HG02840 (cell line): ENCODE data around the gene TRMT2A.

Source experiments
- ATAC-seq: cut with Tn5 transposase; IDR thresholded peaks from one replicate; pipeline ENCODE4 v1.9.1; 2021; ENCODE audit warnings: mild to moderate bottlenecking, moderate library complexity, moderate number of reproducible peaks; ENCODE audit not compliant: unreplicated experiment, low FRiP score

TRMT2A gene

DNA sequence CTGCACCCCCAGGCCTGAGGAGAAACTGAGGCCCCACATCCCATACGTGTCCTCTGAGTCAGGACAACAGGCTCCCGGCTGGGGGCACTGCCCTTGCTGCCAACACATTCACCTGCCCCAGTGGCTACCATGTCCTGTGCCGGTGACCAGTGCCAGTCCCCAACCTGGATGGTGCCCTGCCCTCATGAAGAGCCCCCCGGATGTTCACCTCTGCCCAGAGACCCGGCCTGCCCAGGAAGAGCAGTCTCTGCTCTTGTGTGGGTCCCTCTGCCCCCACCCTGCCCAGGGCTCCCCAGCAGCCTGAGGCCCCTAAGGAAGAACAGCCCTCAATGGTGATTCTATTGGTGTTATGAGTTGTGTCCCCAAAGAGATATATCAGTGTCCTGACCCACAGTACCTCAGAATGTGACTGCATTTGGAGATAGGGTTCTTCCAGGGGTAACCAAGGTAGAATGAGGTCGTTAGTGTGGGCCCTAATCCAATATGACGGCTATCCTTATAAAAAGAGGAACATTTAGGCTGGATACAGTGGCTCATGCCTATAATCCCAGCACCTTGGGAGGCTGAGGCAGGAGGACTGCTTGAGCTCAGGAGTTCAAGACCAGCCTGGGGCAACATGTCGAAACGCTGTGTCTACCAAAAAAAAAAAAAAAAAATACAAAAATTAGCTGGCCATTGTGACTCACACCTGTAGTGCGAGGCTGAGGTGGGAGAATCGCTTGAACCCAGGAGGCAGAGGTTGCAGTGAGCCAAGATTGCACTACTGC is 50.2 kb downstream of the TRMT2A start:
- no peak for ATAC-seq

GRCh38 chr22:20065896-20066616 is 51.0 kb downstream of the TRMT2A start:
- no peak for ATAC-seq

DNA sequence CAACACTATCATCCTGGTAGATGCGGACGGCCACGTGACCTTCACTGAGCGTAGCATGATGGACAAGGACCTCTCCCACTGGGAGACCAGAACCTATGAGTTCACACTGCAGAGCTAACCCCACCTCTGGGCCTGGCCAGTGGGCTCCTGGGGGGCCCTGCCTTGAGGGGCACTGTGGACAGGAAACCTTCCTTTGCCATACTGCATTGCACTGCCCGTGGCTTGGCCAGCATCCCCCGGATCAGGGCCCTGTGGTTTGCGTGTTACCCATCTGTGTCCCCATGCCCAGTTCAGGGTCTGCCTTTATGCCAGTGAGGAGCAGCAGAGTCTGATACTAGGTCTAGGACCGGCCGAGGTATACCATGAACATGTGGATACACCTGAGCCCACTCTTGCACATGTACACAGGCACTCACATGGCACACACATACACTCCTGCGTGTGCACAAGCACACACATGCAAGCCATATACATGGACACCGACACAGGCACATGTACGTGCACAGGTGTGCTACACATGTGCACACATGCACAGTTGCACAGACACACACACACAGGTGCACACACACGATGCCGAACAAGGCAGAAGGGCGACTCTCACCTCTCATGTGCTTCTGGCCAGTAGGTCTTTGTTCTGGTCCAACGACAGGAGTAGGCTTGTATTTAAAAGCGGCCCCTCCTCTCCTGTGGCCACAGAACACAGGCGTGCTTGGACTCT is 52.3 kb downstream of the TRMT2A start:
- ATAC-seq, result no peak

GRCh38 chr22:20064140-20064480 is 52.9 kb downstream of the TRMT2A start:
- no peak for ATAC-seq

DNA sequence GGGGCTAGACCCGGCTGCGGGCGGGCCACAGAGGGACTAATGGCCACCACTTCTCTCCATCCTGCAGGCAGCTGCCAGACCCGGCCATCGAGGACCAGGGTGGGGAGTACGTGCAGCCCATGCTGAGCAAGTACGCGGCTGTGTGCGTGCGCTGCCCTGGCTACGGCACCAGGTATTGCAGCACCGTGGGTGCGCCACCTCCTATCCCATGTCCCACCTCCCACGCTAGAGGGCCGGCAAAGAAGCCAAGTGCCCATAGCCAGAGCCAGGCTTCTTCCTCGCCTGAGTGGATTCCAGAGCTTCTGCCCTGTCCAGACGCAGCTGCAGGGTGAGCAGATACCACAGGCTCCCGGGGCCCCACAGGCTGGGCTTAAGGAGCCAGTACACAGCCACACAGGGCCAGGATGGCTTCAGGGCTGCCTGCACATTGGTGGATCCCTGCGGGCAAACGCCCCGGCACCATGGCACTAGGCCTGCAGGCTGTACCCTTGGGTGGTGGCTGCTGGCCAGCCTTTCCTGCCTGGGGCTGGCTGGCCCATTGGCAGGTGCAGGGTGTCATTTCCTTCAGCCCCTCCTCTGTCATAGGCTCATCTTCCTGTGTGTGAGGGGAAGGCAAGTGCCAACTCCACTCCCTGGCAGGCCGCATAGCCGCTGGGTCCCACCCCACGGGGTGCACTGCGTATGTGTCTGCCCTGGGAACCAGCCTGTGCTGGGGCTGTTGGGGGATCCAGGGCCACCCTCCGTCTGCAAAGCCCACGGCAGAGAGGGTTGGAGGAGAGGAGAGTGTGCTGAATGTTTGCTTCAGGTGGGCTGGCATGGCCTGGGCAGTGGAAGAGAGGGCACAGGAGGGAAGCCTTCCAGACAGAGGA is 53.5 kb downstream of the TRMT2A start:
- no peak for ATAC-seq

GRCh38 chr22:20062766-20063083 is 54.3 kb downstream of the TRMT2A start:
- no peak for ATAC-seq

- ATAC-seq, result no peak
Observed at GRCh38 chr22:20062043-20062765, 54.8 kb downstream of the TRMT2A start.
